Measurements from ENCODE around the gene EGR1. TPM values are rescaled to one million over a fixed set of nuclear protein-coding genes. Genes with fewer than 3 reads are reported as not detected.

EGR1 gene
- total RNA-seq, 1 experiment from 2014 or later, result 83.3 TPM

DNA sequence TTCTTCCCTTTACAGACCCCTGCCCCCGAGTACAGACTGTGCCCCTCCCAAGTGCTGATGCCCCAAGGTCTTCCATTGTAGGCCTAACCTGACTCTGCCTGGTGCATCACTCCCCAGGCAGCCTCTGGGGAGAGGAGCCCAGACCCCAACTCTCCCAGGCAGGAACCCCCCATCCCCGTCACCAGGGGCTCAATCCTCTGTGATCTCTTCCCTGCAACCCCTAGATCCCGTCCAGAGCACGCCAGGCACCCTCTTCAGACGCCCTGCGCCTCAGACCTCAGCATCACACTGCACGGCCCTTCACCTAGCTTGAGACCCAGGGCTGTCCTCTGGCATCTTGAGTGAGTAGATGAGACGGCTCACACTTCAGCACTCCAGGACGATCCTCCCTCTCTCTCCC, 6.4 kb upstream of the EGR1 start:
- H2BK20ac ChIP-seq (ENCODE audit: low read depth, low read length, poor library complexity, severe bottlenecking), result no peak overlapping the region
- no peak overlapping the region for H2BK120ac ChIP-seq (ENCODE audit: low read depth, low read length, poor library complexity, severe bottlenecking)
- Mint-ChIP-seq H3K4me3 (no peak overlapping the region; a peak in 1 of 5 replicates), H3K9me3 (no peaks in the 10 kb centered on the region; a peak in 1 of 5 replicates), H3K27ac (no peak overlapping the region; a peak in 1 of 7 replicates), H3K36me3 (ENCODE audit: insufficient read depth in 1 of 3, low read depth in 3 of 3) (no peaks in the 10 kb centered on the region), H3K4me1 (peaks cover 30 to 41% of the 10 kb centered on the region in 2 experiments), H3K27me3 (ENCODE audit: low read depth) (no peaks in the 10 kb centered on the region; the same call in 1 of the 2 replicates)
- DNase-seq, result no peak
- H3T11ph ChIP-seq (ENCODE audit: low read length), result no peak overlapping the region
- no peak overlapping the region for H3K18ac ChIP-seq (ENCODE audit: insufficient read length, low read depth, low read length)
- TF ChIP-seq, protein P1, sequence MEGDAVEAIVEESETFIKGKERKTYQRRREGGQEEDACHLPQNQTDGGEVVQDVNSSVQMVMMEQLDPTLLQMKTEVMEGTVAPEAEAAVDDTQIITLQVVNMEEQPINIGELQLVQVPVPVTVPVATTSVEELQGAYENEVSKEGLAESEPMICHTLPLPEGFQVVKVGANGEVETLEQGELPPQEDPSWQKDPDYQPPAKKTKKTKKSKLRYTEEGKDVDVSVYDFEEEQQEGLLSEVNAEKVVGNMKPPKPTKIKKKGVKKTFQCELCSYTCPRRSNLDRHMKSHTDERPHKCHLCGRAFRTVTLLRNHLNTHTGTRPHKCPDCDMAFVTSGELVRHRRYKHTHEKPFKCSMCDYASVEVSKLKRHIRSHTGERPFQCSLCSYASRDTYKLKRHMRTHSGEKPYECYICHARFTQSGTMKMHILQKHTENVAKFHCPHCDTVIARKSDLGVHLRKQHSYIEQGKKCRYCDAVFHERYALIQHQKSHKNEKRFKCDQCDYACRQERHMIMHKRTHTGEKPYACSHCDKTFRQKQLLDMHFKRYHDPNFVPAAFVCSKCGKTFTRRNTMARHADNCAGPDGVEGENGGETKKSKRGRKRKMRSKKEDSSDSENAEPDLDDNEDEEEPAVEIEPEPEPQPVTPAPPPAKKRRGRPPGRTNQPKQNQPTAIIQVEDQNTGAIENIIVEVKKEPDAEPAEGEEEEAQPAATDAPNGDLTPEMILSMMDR (conservative IDR thresholded peaks at IDR 0.05), result no peak
- H2BK5ac ChIP-seq (ENCODE audit: insufficient read length, low read length), result no peak overlapping the region
- H3K27ac ChIP-seq (ENCODE audit: insufficient read length, low read depth, low read length), result no peak overlapping the region
- H3K23ac ChIP-seq (ENCODE audit: insufficient read length, low read depth, low read length), result no peak overlapping the region
- H3K79me1 ChIP-seq (ENCODE audit: insufficient read depth, low read depth, low read length, poor library complexity, severe bottlenecking), result no peaks in the 10 kb centered on the region
- H4K5ac ChIP-seq (ENCODE audit: insufficient read length, low read depth, low read length), result no peak overlapping the region
- no peak overlapping the region for H4K91ac ChIP-seq (ENCODE audit: insufficient read length, low read depth, low read length)
- no peaks in the 10 kb centered on the region for H4K20me1 ChIP-seq (ENCODE audit: control insufficient read depth, insufficient read depth, insufficient read length)
- no peak overlapping the region for H3K9ac ChIP-seq (ENCODE audit: extremely low read depth, insufficient read length, low read length)
- no peak overlapping the region for H3K56ac ChIP-seq (ENCODE audit: insufficient read length, low read depth, low read length)
- no peak overlapping the region for H3K14ac ChIP-seq (ENCODE audit: insufficient read depth, low read length)
- no peak overlapping the region for H2AFZ ChIP-seq (ENCODE audit: low read length)
- H3K79me2 ChIP-seq (ENCODE audit: insufficient read depth, low read length), result no peaks in the 10 kb centered on the region
- H4K8ac ChIP-seq (replicated peaks; ENCODE audit: insufficient read length, low read depth, low read length), result no peak overlapping the region
- no peaks in the 10 kb centered on the region; the same call in 1 of the 2 replicates for H3K4me1 ChIP-seq (ENCODE audit: insufficient read depth, low read length)
- WGBS (ENCODE audit: extremely low coverage, insufficient read length, low lambda C conversion rate), result no CpG with 5 or more reads among the region's 9 CpGs
- H2AK5ac ChIP-seq (ENCODE audit: insufficient read length, low read length), result no peak overlapping the region
- H3K23me2 ChIP-seq (ENCODE audit: insufficient read length, low read depth, low read length, poor library complexity, severe bottlenecking), result peaks cover 6% of the 10 kb centered on the region
- H3K9me3 ChIP-seq (ENCODE audit: control insufficient read depth, low read depth, low read length), result no peaks in the 10 kb centered on the region
- no peak overlapping the region for H3K4me2 ChIP-seq (ENCODE audit: insufficient read depth, insufficient read length, low read length)
- H3K27me3 ChIP-seq (ENCODE audit: insufficient read depth, low read length), result no peaks in the 10 kb centered on the region
- no peak overlapping the region for H2BK15ac ChIP-seq (ENCODE audit: low read depth, low read length)
- H3K4ac ChIP-seq (ENCODE audit: low read depth, low read length), result no peak overlapping the region
- no peak overlapping the region for H2BK12ac ChIP-seq (ENCODE audit: insufficient read length, low read depth, low read length)
